Measurements from ENCODE around the gene NRG2. TPM values are rescaled to one million over a fixed set of nuclear protein-coding genes. Genes with fewer than 3 reads are reported as not detected.

Gene NRG2
- total RNA-seq, 2 donors from 2014 or later = 5.6 to 6.5 TPM

DNA sequence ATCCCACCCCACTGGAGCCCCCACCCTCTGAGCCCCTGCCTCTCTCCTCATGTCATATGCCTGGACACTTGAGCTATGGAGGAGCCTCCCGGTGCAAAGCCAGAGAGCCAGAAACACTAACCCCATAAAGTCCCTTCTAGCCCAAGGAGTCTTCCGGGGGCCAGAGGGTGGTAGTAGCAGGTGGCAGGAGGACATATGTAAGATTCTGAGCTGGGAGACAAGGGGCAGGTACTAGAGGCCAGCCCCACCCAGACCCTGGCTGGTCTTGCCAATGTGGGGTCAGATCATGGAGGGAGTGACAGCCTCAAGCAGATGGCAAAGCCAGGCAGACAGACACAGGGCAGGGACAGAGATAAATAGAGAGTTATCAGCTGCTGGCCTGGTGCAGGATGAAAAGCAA, 184.1 kb downstream of the NRG2 start:
- H3K27ac ChIP-seq = no peak overlapping the region
- H3K27me3 ChIP-seq = no peaks in the 10 kb centered on the region
- ATAC-seq (no peak), DNase-seq (no peak)
- no peak overlapping the region for H3K4me3 ChIP-seq
- intact Hi-C loops (cut with DNase I) = no loop called here
- no peaks in the 10 kb centered on the region for H3K9me3 ChIP-seq
- 91 to 100% methylated on average over 1 to 2 of the region's 2 CpGs for WGBS, 2 donors
- no peaks in the 10 kb centered on the region for H3K4me1 ChIP-seq
- TF ChIP-seq, protein P1, sequence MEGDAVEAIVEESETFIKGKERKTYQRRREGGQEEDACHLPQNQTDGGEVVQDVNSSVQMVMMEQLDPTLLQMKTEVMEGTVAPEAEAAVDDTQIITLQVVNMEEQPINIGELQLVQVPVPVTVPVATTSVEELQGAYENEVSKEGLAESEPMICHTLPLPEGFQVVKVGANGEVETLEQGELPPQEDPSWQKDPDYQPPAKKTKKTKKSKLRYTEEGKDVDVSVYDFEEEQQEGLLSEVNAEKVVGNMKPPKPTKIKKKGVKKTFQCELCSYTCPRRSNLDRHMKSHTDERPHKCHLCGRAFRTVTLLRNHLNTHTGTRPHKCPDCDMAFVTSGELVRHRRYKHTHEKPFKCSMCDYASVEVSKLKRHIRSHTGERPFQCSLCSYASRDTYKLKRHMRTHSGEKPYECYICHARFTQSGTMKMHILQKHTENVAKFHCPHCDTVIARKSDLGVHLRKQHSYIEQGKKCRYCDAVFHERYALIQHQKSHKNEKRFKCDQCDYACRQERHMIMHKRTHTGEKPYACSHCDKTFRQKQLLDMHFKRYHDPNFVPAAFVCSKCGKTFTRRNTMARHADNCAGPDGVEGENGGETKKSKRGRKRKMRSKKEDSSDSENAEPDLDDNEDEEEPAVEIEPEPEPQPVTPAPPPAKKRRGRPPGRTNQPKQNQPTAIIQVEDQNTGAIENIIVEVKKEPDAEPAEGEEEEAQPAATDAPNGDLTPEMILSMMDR (IDR thresholded peaks at IDR 0.05) = no peak
- no peak for TF ChIP-seq POLR2A (IDR thresholded peaks at IDR 0.05)
- H3K36me3 ChIP-seq (replicated peaks in 1 of 2; ENCODE audit: insufficient read depth in 1 of 2, low read depth in 2 of 2) = no peaks in the 10 kb centered on the region

DNA sequence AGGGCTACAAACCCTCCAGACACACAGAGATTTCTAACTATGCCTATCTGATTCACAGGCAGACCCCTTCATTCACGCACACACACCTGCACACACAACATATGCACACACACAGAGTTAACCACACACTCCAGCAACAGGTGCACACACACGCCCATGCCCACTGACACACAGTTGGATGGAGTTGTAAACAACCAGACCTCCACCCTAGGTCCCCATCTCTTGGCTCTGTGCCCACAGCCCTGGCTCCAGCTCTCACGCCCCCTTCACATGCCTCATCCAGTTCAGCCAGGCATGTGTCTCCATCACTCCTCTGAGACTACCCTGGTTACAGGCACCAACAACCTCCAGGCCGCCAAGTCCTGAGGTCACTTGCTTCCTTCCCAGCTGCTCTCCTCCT, 186.4 kb downstream of the NRG2 start:
- no peak overlapping the region for H3K4me3 ChIP-seq
- no peaks in the 10 kb centered on the region for H3K27me3 ChIP-seq
- no peaks in the 10 kb centered on the region for H3K36me3 ChIP-seq (replicated peaks in 1 of 2; ENCODE audit: insufficient read depth in 1 of 2, low read depth in 2 of 2)
- 86% methylated on average over 4 of the region's 4 CpGs for WGBS, 2 donors
- no peaks in the 10 kb centered on the region for H3K4me1 ChIP-seq
- DNase-seq (no peak), ATAC-seq (no peak)
- H3K27ac ChIP-seq = no peak overlapping the region
- intact Hi-C loops (cut with DNase I) = no loop called here
- H3K9me3 ChIP-seq = no peaks in the 10 kb centered on the region
- no peak for TF ChIP-seq POLR2A (IDR thresholded peaks at IDR 0.05)
- TF ChIP-seq, protein P1 (IDR thresholded peaks at IDR 0.05) = no peak

DNA sequence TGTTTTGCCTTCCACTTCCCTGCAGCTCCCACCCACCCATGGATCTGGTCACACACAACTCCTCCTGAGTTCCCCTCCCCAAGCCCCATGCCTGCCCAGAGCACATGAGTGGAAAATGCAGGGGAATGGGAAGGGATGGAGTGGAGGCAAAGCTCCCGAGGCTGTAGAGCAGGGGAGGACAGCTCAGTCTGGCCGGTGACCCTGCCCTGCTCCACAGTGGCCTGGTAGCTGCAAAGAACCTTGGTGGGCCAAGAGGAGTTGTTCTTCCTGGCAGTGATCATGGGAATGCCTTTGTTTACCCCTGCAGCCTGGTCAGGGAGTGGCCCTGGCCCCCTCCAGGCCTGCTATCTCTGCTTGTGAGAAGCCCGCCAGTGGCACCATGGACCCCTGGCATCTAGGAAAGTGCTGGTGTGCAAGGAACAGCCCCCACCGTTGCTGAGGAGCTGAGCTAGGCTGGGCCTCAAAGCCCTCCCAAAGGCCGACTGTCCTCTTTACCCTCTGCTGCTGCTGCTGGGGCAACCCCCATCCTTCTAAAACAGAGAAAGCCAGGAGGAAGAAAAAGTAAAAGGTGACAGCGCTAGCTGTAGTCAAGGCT, 187.1 kb downstream of the NRG2 start:
- ATAC-seq (no peak), DNase-seq (peak in 1 of 4 donors; percentile 4)
- intact Hi-C loops (cut with DNase I) = no loop called here
- H3K36me3 ChIP-seq (replicated peaks in 1 of 2; ENCODE audit: insufficient read depth in 1 of 2, low read depth in 2 of 2) = no peaks in the 10 kb centered on the region
- WGBS, 2 donors = 86 to 92% methylated on average over 6 of the region's 6 CpGs
- no peaks in the 10 kb centered on the region for H3K4me1 ChIP-seq
- TF ChIP-seq POLR2A (IDR thresholded peaks at IDR 0.05) = no peak
- TF ChIP-seq, protein P1 (IDR thresholded peaks at IDR 0.05) = no peak
- no peak overlapping the region for H3K4me3 ChIP-seq
- H3K9me3 ChIP-seq = no peaks in the 10 kb centered on the region
- no peak overlapping the region for H3K27ac ChIP-seq
- no peaks in the 10 kb centered on the region for H3K27me3 ChIP-seq

DNA sequence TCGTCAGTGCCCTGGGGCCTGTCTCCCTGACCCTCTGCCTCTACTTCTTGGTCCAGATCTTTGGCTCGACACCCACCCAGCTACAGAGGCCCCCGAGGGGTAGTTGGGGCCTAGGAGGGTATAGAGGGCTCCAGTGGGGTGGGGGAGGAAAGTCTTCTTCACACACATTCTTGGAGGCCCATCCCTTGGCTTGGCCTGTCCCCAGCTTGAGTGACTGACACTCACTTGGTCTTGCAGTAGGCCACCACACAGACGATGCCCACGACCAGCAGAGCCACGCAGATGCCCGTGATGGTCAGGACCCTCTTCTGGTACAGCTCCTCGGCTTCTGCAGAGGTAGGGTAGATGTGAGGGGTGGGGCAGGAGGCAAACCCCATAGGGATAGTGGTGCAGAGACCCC, 187.6 kb downstream of the NRG2 start:
- no peaks in the 10 kb centered on the region for H3K36me3 ChIP-seq (replicated peaks in 1 of 2; ENCODE audit: insufficient read depth in 1 of 2, low read depth in 2 of 2)
- intact Hi-C loops (cut with DNase I) = no loop called here
- no peak overlapping the region for H3K27ac ChIP-seq
- H3K27me3 ChIP-seq = no peaks in the 10 kb centered on the region
- TF ChIP-seq POLR2A (IDR thresholded peaks at IDR 0.05) = no peak
- TF ChIP-seq, protein P1 (IDR thresholded peaks at IDR 0.05) = no peak
- H3K9me3 ChIP-seq = no peaks in the 10 kb centered on the region
- DNase-seq (peak in 1 of 4 donors; percentile 2), ATAC-seq (no peak)
- 92 to 94% methylated on average over 8 of the region's 8 CpGs for whole genome bisulfite sequencing, 2 donors
- H3K4me3 ChIP-seq = no peak overlapping the region
- no peaks in the 10 kb centered on the region for H3K4me1 ChIP-seq

DNA sequence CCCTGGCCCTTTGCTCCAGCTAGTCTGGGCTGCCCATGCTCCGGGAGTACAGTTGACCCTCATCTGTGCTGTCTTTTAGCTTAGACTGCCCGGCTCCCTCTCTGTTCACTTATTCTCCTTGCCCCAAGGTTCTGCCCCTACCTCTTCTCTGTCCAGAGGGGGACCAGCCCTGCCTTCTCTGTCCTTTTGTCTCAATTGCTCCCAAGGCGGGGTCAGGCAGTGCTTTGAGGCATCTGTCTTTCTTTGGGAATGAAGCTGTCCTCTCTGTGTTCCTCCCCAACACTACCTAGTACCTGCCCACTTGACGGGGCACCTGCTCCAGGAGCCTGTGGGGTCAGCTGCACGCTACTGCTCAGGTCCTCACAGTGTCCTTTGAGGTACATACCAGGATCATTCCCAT, 188.1 kb downstream of the NRG2 start:
- intact Hi-C loops (cut with DNase I) = no loop called here
- no peak overlapping the region for H3K27ac ChIP-seq
- 91 to 92% methylated on average over 5 of the region's 5 CpGs for WGBS, 2 donors
- H3K9me3 ChIP-seq = no peaks in the 10 kb centered on the region
- TF ChIP-seq POLR2A (IDR thresholded peaks at IDR 0.05) = no peak
- TF ChIP-seq, protein P1 (IDR thresholded peaks at IDR 0.05) = no peak
- no peaks in the 10 kb centered on the region for H3K27me3 ChIP-seq
- peak in 1 of 4 donors; percentile 2 for DNase-seq
- no peaks in the 10 kb centered on the region for H3K4me1 ChIP-seq
- ATAC-seq = no peak
- no peaks in the 10 kb centered on the region for H3K36me3 ChIP-seq (replicated peaks in 1 of 2; ENCODE audit: insufficient read depth in 1 of 2, low read depth in 2 of 2)
- no peak overlapping the region for H3K4me3 ChIP-seq

All from body of pancreas (tissue), 4 donors.